CD4-positive, alpha-beta T cell (primary cell): Measurements from ENCODE around the gene RBM33. TPM values are rescaled to one million over a fixed set of nuclear protein-coding genes. Genes with fewer than 3 reads are reported as not detected.

Source experiments
- ATAC-seq: fragments of 200-7000 bp; cut with Tn5 transposase; one replicate; pipeline ENCODE4 v1.10.0; 2022; ENCODE audit warnings: mild to moderate bottlenecking; ENCODE audit not compliant: poor library complexity
- CTCF ChIA-PET: fragments of 350-600 bp; sonication (Branson Sonifier 250); formaldehyde crosslinking; loops from one replicate; lab custom pipeline; 2021; ENCODE audit warnings: antibody characterized with exemption, inconsistent platforms; lab: Charles Lee
- POLR2A ChIA-PET: fragments of 350-600 bp; sonication (Branson Sonifier 250); formaldehyde crosslinking; loops from one replicate; lab custom pipeline; 2021; ENCODE audit warnings: antibody characterized with exemption, inconsistent platforms; lab: Charles Lee
- DNase-seq, 14 experiments: peaks; one replicate each; pipeline ENCODE4 v3.0.0-alpha.2; 2013 to 2020; ENCODE audit warnings: mixed read lengths in 2 of 14
- H3K27ac ChIP-seq, 2 donors: one replicate each; pipeline versions ENCODE4 v1.5.1 to v1.7.0; 2013; ENCODE audit warnings: low read length in 2 of 2, low read depth in 1 of 2, mild to moderate bottlenecking in 1 of 2
- H3K27me3 ChIP-seq, 2 experiments: 1 replicate in 1 of 2; 2 replicates in 1 of 2; pipeline versions ENCODE4 v1.6.1 to v1.7.0; 2013; ENCODE audit warnings: low read length in 2 of 2, control low read depth in 1 of 2, mild to moderate bottlenecking in 1 of 2, moderate library complexity in 1 of 2; ENCODE audit not compliant: insufficient read depth in 2 of 2, control insufficient read depth in 1 of 2
- H3K36me3 ChIP-seq: one replicate; pipeline ENCODE4 v1.6.1; 2013; ENCODE audit warnings: low read length, control low read depth; ENCODE audit not compliant: insufficient read depth
- H3K4me1 ChIP-seq: one replicate; pipeline ENCODE4 v1.6.1; 2013; ENCODE audit warnings: low read length, control low read depth; ENCODE audit not compliant: insufficient read depth
- H3K4me3 ChIP-seq: one replicate; pipeline ENCODE4 v1.5.1; 2013; ENCODE audit warnings: mild to moderate bottlenecking, low read length, moderate library complexity
- H3K9me3 ChIP-seq, 2 experiments: 1 replicate in 1 of 2; 2 replicates in 1 of 2; pipeline versions ENCODE4 v1.6.1 to v1.7.0; 2013; ENCODE audit warnings: low read length in 2 of 2, mild to moderate bottlenecking in 2 of 2, control low read depth in 1 of 2, moderate library complexity in 1 of 2; ENCODE audit not compliant: control insufficient read depth in 1 of 2, insufficient read depth in 1 of 2
- H3K27ac Mint-ChIP-seq: one replicate; pipeline ENCODE4 v1.8.0; 2020; ENCODE audit warnings: mixed read lengths
- H3K27me3 Mint-ChIP-seq: one replicate; pipeline ENCODE4 v1.8.0; 2021; ENCODE audit warnings: mixed read lengths
- H3K36me3 Mint-ChIP-seq: one replicate; pipeline ENCODE4 v1.8.0; 2021; ENCODE audit warnings: low read depth, mixed read lengths
- H3K4me1 Mint-ChIP-seq: one replicate; pipeline ENCODE4 v1.8.0; 2021; ENCODE audit warnings: low read depth, mixed read lengths
- H3K4me3 Mint-ChIP-seq: one replicate; pipeline ENCODE4 v1.8.0; 2020; ENCODE audit warnings: mild to moderate bottlenecking, mixed read lengths
- H3K9me3 Mint-ChIP-seq: one replicate; pipeline ENCODE4 v1.8.0; 2020; ENCODE audit warnings: mixed read lengths
- CTCF ChIP-seq: fragments of 200-600 bp; IDR thresholded peaks from one replicate; pipeline ENCODE4 v1.8.0; 2022; ENCODE audit warnings: antibody characterized with exemption, mild to moderate bottlenecking
- intact Hi-C, 2 experiments: fragments of 100-400 bp; cut with DNase I in 1 of 2; cut with micrococcal nuclease in 1 of 2; formaldehyde crosslinking; loops; one replicate each; pipeline versions ENCODE4 v1.15.1 to v1.9.0; 2023 to 2025; cut with DNase I, micrococcal nuclease
- total RNA-seq, 174 experiments: library from RNA in 2 of 174; stranded (reverse) in 2 of 174; gene quantifications; one replicate each; pipeline ENCODE4 v1.2.3 and lab custom pipeline; 2021 to 2026

Gene RBM33
- total RNA-seq, 2 experiments from 2014 or later = 178 to 184 TPM

GRCh38 chr7:155631155-155631554 is 13.3 kb upstream of the RBM33 start:
- ChIA-PET POLR2A (no interaction called here), CTCF (interaction anchor here (1.1 kb wide), 1 partner anchor 32 kb away, joined by 4 read pairs; no protein-coding TSS in a partner anchor)
- peaks cover 13% of the 10 kb centered on the region for H3K36me3 Mint-ChIP-seq
- Histone ChIP-seq H3K27me3 (no peaks in the 10 kb centered on the region), H3K4me1 (no peaks in the 10 kb centered on the region), H3K27ac (no peak overlapping the region), H3K4me3 (no peak overlapping the region), H3K9me3 (peaks cover 5 to 18% of the 10 kb centered on the region in 2 experiments), H3K36me3 (no peaks in the 10 kb centered on the region)
- ATAC-seq = no peak
- intact Hi-C loops = no loop called here
- peaks cover 4% of the 10 kb centered on the region for H3K4me1 Mint-ChIP-seq
- no peaks in the 10 kb centered on the region for H3K27me3 Mint-ChIP-seq
- no peak for TF ChIP-seq CTCF
- no peak overlapping the region for H3K4me3 Mint-ChIP-seq
- peaks cover 19% of the 10 kb centered on the region for H3K9me3 Mint-ChIP-seq
- DNase-seq = no peak
- H3K27ac Mint-ChIP-seq = no peak overlapping the region

- Histone ChIP-seq H3K4me1 (no peaks in the 10 kb centered on the region), H3K27me3 (no peaks in the 10 kb centered on the region), H3K9me3 (peaks cover 0 to 8% of the 10 kb centered on the region in 2 experiments), H3K4me3 (no peak overlapping the region), H3K27ac (no peak overlapping the region), H3K36me3 (no peaks in the 10 kb centered on the region)
- no peak overlapping the region for H3K27ac Mint-ChIP-seq
- intact Hi-C loops = no loop called here
- no peaks in the 10 kb centered on the region for H3K27me3 Mint-ChIP-seq
- H3K9me3 Mint-ChIP-seq = peaks cover 14% of the 10 kb centered on the region
- CTCF ChIA-PET = no interaction called here
- ATAC-seq (no peak), DNase-seq (no peak)
- H3K4me1 Mint-ChIP-seq = no peaks in the 10 kb centered on the region
- H3K4me3 Mint-ChIP-seq = no peak overlapping the region
- H3K36me3 Mint-ChIP-seq = peaks cover 23% of the 10 kb centered on the region
- no peak for TF ChIP-seq CTCF
- POLR2A ChIA-PET = interaction anchor here (0.6 kb wide), 1 partner anchor 337 kb away, joined by 3 read pairs; no protein-coding TSS in a partner anchor
Observed at GRCh38 chr7:155635817-155636216, 8.6 kb upstream of the RBM33 start.

DNA sequence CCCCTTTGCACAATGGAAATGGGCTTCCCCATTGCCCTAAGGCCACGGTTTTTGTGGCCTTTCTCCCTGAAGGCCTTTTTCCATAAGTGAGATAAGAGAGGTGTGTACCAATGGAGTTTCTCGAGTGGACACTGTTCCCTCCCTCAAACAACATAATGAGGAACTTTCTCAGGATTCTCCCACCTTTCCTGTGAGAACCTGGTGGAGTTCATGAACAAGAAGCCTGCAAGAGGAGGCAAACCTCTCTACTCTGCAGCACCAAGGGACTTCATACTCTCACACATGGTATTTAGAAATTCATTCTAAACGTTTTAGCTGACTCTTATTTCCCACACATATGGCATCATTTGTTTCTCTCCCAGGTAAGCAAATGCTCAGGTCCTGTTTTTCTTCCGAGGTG is 7.3 kb upstream of the RBM33 start:
- H3K27ac Mint-ChIP-seq = no peak overlapping the region
- DNase-seq (no peak), ATAC-seq (no peak)
- TF ChIP-seq CTCF = no peak
- peaks cover 3% of the 10 kb centered on the region for H3K4me1 Mint-ChIP-seq
- no peak overlapping the region for H3K4me3 Mint-ChIP-seq
- H3K9me3 Mint-ChIP-seq = peaks cover 12% of the 10 kb centered on the region
- no peaks in the 10 kb centered on the region for H3K27me3 Mint-ChIP-seq
- H3K27me3 ChIP-seq = no peaks in the 10 kb centered on the region
- H3K36me3 ChIP-seq = peaks cover 10% of the 10 kb centered on the region
- peaks cover 0 to 7% of the 10 kb centered on the region in 2 experiments for H3K9me3 ChIP-seq
- H3K36me3 Mint-ChIP-seq = peaks cover 33% of the 10 kb centered on the region
- H3K27ac ChIP-seq = no peak overlapping the region
- ChIA-PET POLR2A (no interaction called here), CTCF (no interaction called here)
- intact Hi-C loops = no loop called here
- H3K4me1 ChIP-seq = no peaks in the 10 kb centered on the region
- H3K4me3 ChIP-seq = no peak overlapping the region
